ENCODE measurements around the gene RNPC3. TPM values are rescaled to one million over a fixed set of nuclear protein-coding genes. Genes with fewer than 3 reads are reported as not detected.
"Not testable (repeated sequence)": the region's sequence is repeated elsewhere in the genome, so short reads cannot be mapped to it uniquely, and the experiment has no call there.

The RNPC3 gene
- total RNA-seq, 2 donors from 2014 or later: 10.3 to 12.1 TPM

DNA sequence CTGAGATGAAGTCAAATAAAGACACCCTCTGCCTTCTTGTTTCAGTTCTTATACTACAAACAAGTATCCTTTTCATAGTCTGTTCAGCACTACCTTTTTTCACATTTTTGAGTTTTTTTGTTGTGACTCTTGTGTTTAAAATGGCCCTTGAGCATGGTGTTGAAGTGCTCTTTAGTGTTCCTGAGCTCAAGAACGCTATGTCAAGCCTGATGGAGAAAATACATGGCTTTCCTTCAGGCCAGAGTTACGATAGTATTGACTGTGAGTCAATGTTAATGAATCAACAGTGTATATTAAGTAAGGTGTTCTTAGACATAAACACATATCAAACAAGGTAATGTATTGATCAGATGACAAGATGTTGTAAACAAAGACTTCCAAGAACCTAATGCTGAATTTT is 12.7 kb downstream of the RNPC3 start:
- Histone ChIP-seq H3K4me3 (no peak overlapping the region), H3K36me3 (peaks cover 78% of the 10 kb centered on the region), H3K9me3 (no peaks in the 10 kb centered on the region), H3K27ac (no peak overlapping the region), H3K4me1 (no peaks in the 10 kb centered on the region), H3K27me3 (no peaks in the 10 kb centered on the region)
- TF ChIP-seq, protein P1, sequence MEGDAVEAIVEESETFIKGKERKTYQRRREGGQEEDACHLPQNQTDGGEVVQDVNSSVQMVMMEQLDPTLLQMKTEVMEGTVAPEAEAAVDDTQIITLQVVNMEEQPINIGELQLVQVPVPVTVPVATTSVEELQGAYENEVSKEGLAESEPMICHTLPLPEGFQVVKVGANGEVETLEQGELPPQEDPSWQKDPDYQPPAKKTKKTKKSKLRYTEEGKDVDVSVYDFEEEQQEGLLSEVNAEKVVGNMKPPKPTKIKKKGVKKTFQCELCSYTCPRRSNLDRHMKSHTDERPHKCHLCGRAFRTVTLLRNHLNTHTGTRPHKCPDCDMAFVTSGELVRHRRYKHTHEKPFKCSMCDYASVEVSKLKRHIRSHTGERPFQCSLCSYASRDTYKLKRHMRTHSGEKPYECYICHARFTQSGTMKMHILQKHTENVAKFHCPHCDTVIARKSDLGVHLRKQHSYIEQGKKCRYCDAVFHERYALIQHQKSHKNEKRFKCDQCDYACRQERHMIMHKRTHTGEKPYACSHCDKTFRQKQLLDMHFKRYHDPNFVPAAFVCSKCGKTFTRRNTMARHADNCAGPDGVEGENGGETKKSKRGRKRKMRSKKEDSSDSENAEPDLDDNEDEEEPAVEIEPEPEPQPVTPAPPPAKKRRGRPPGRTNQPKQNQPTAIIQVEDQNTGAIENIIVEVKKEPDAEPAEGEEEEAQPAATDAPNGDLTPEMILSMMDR (IDR thresholded peaks at IDR 0.05): no peak
- DNase-seq (ENCODE audit: low spot score): no peak

DNA sequence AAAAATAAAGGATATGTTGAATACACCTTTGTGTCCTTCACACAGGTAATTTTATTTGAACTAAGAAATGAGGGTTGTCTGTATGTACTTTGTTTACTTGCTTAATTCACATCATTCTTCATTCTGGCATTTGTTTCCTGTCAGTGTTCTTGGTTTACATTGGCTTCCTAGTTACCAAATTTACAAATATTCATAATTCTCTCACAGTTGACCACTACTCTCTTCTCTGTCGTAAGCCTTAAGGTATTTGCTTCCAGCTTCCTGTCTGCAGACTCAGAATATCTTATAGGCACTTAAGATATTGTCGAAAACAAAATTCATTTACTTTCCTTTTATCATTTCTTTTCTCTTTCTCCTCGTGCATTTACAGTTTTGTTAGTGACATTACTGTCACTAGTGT is 15.9 kb downstream of the RNPC3 start:
- peaks cover 94% of the 10 kb centered on the region for H3K36me3 ChIP-seq

DNA sequence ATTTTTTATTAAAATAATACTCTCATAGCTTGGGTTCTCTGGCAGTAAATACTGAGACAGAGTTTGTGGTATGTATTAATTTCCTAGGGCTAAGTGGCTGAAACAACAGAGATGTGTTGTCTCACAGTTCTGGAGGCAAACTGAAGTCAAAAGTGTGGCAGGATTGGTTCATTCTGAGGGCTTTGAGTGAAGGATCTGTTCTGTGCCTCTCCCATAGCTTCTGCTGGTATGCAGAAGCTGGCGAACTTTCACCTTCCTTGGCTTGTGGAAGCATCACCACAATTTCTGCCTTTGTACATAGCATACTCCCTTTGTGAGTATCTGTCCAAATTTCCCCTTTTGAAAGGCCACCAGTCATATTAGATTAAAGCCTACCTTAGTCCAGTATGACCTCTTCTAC is 21.0 kb downstream of the RNPC3 start:
- Histone ChIP-seq H3K27ac (no peak overlapping the region), H3K36me3 (peaks cover 92% of the 10 kb centered on the region), H3K27me3 (no peaks in the 10 kb centered on the region), H3K4me1 (no peaks in the 10 kb centered on the region), H3K4me3 (no peak overlapping the region), H3K9me3 (no peaks in the 10 kb centered on the region)
- TF ChIP-seq, protein P1 (IDR thresholded peaks at IDR 0.05): no peak
- no peak for DNase-seq (ENCODE audit: low spot score)

More for the DNA sequence above, 15.9 kb downstream of the RNPC3 start:
- H3K27ac ChIP-seq: no peak overlapping the region
- DNase-seq (ENCODE audit: low spot score): no peak
- no peak overlapping the region for H3K4me3 ChIP-seq
- H3K9me3 ChIP-seq: no peaks in the 10 kb centered on the region
- H3K4me1 ChIP-seq: no peaks in the 10 kb centered on the region
- no peaks in the 10 kb centered on the region for H3K27me3 ChIP-seq
- TF ChIP-seq, protein P1 (IDR thresholded peaks at IDR 0.05): no peak

DNA sequence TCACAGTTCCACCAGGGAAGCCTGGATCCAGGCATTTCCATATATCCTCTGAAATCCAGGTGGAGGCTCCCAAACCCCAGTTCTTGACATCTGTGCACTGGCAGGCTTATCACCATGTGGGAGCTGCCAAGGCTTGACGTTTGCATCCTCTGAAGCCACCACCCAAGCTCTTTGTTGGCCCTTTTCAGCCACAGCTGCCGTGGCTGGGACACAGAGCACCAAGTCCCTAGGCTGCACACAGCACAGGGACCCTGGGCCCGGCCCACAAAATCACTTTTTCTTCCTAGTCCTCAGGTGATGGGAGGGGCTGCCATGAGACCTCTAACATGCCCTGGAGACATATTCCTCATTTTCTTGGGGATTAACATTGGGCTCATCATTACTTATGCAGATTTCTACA is 22.3 kb downstream of the RNPC3 start:
- no peak for DNase-seq (ENCODE audit: low spot score)

DNA sequence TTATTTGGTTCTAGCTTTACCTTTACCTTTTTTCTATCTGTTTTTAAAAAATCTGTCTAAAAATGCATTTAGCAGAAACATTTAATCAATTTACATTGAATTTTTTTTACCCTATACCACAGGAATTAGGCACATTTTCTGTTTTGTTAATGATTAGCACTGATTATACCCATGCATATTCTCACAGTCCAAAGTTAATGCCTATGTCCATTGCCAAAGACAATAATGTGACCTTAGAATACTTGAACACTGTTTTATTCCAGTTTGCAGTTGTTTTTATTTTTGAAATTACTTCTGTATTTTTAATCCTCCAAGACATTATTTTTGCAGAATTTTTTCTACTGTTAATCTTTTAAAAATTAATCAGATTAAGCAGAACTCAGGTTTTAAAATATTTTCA is 34.9 kb downstream of the RNPC3 start:
- H3K36me3 ChIP-seq: peaks cover 12% of the 10 kb centered on the region
- no peaks in the 10 kb centered on the region for H3K27me3 ChIP-seq
- TF ChIP-seq, protein P1 (IDR thresholded peaks at IDR 0.05): no peak
- H3K27ac ChIP-seq: no peak overlapping the region
- no peak for DNase-seq (ENCODE audit: low spot score)
- no peaks in the 10 kb centered on the region for H3K9me3 ChIP-seq
- no peak overlapping the region for H3K4me3 ChIP-seq
- peaks cover 0 to 20% of the 10 kb centered on the region in 2 donors for H3K4me1 ChIP-seq

More for the DNA sequence above, 22.3 kb downstream of the RNPC3 start:
- Histone ChIP-seq H3K27me3 (no peaks in the 10 kb centered on the region), H3K27ac (no peak overlapping the region), H3K4me3 (no peak overlapping the region), H3K9me3 (no peaks in the 10 kb centered on the region), H3K36me3 (peaks cover 93% of the 10 kb centered on the region), H3K4me1 (no peaks in the 10 kb centered on the region)
- TF ChIP-seq, protein P1 (IDR thresholded peaks at IDR 0.05): no peak

DNA sequence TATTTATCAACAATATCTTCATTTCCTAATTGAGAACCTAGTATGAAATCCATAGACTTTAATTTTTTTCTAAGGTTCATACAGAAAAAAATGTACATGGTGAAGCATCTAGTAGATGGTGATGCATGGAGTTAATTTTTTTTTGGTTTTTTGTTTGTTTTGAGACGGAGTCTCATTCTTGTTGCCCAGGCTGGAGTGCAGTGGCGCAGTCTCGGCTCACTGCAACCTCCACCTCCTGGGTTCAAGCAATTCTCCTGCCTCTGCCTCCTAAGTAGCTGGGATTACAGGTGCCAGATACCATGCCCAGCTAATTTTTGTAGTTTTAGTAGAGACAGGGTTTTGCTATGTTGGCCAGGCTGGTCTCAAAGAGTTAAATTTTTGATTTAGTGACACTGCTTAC is 35.6 kb downstream of the RNPC3 start:
- H3K27me3 ChIP-seq; H3K36me3 ChIP-seq; DNase-seq (ENCODE audit: low spot score); H3K9me3 ChIP-seq; H3K4me3 ChIP-seq: not testable (repeated sequence)
- H3K4me1 ChIP-seq: peaks cover 0 to 20% of the 10 kb centered on the region in 2 donors
- H3K27ac ChIP-seq: peak overlapping the region; percentile 52 to 73
